HepG2 (cell line): ENCODE results near the gene PAFAH1B1. TPM values are rescaled to one million over a fixed set of nuclear protein-coding genes. Genes with fewer than 3 reads are reported as not detected.

Experiments used
- BRD4 ChIP-seq: sonication (generic); formaldehyde crosslinking; IDR thresholded peaks from 2 replicates; pipeline ENCODE4 v1.4.0; 2020; ENCODE audit warnings: missing genetic modification reagents
- MEIS2 ChIP-seq: sonication (generic); formaldehyde crosslinking; IDR thresholded peaks from 2 replicates; pipeline ENCODE4 v1.9.0; 2021; ENCODE audit warnings: mild to moderate bottlenecking, missing genetic modification reagents
- MZF1 ChIP-seq: sonication (generic); formaldehyde crosslinking; IDR thresholded peaks from 2 replicates; pipeline ENCODE4 v1.8.1; 2023; ENCODE audit warnings: mild to moderate bottlenecking, missing genetic modification reagents, borderline replicate concordance
- NFKB2 ChIP-seq: sonication (generic); formaldehyde crosslinking; IDR thresholded peaks from 2 replicates; pipeline ENCODE4 v1.4.0; 2020; ENCODE audit warnings: missing genetic modification reagents, borderline replicate concordance
- NFKBIZ ChIP-seq: IDR thresholded peaks from 2 replicates; pipeline ENCODE4 v1.6.1; 2018; ENCODE audit warnings: missing genetic modification reagents, missing compliant biosample characterization
- PAF1 ChIP-seq: IDR thresholded peaks from 2 replicates; pipeline ENCODE4 v1.6.1; 2016; ENCODE audit warnings: missing genetic modification reagents, missing compliant biosample characterization
- ZNF180 ChIP-seq: sonication (generic); formaldehyde crosslinking; IDR thresholded peaks from 2 replicates; pipeline ENCODE4 v1.4.0; 2020; ENCODE audit warnings: low read depth, missing genetic modification reagents, borderline replicate concordance
- ZNF235 ChIP-seq: sonication (generic); formaldehyde crosslinking; IDR thresholded peaks from 2 replicates; pipeline ENCODE4 v1.8.1; 2023; ENCODE audit warnings: mild to moderate bottlenecking, missing genetic modification reagents, borderline replicate concordance
- ZNF317 ChIP-seq: sonication (generic); formaldehyde crosslinking; IDR thresholded peaks from 2 replicates; pipeline ENCODE4 v1.5.0; 2020; ENCODE audit warnings: mild to moderate bottlenecking, missing genetic modification reagents
- ZNF530 ChIP-seq: sonication (generic); formaldehyde crosslinking; IDR thresholded peaks from 2 replicates; pipeline ENCODE4 v1.5.0; 2020; ENCODE audit warnings: low read depth, mild to moderate bottlenecking, missing genetic modification reagents
- ZNF761 ChIP-seq: sonication (generic); formaldehyde crosslinking; conservative IDR thresholded peaks from 2 replicates; pipeline ENCODE4 v1.4.0; 2020; ENCODE audit warnings: mild to moderate bottlenecking, missing genetic modification reagents
- polyA plus RNA-seq, 8 experiments: library from polyadenylated mRNA; depleted of rRNA in 3 of 8; stranded (reverse) in 7 of 8; unstranded in 1 of 8; fragments of >200 nt; fragmentation: Illumina TruSeq in 4 of 8; extraction: Trizol in 4 of 8; gene quantifications; 2 replicates each; pipeline versions ENCODE4 v1.2.1 to v1.2.3, GENCODE V29; 2011 to 2016; ENCODE audit warnings: low read depth in 4 of 8, missing spikeins in 1 of 8, mixed read lengths in 1 of 8; ENCODE audit not compliant: insufficient read depth in 1 of 8
- total RNA-seq, 5 experiments: library from RNA; depleted of rRNA; stranded (reverse); fragments of >200 nt; fragmentation: Illumina TruSeq; extraction: Trizol; gene quantifications; 2 replicates each; pipeline ENCODE4 v1.2.3, GENCODE V29; 2016; ENCODE audit warnings: low read depth in 1 of 5
- TF ChIP-seq, protein P1 (sequence below): sonication (generic); formaldehyde crosslinking; IDR thresholded peaks from 2 replicates; pipeline ENCODE4 v1.5.0; 2020; ENCODE audit warnings: mild to moderate bottlenecking, missing genetic modification reagents, moderate library complexity
- TF ChIP-seq, protein P2 (sequence below): sonication (generic); formaldehyde crosslinking; IDR thresholded peaks from one replicate; pipeline ENCODE4 v1.5.1; 2020; ENCODE audit warnings: mild to moderate bottlenecking, missing genetic modification reagents; ENCODE audit errors: not compliant biosample characterization
- TF ChIP-seq, protein P3 (sequence below): sonication (generic); formaldehyde crosslinking; IDR thresholded peaks from 2 replicates; pipeline ENCODE4 v1.4.0; 2020; ENCODE audit warnings: missing genetic modification reagents, borderline replicate concordance
- TF ChIP-seq, protein P4 (sequence below): IDR thresholded peaks from 2 replicates; pipeline ENCODE4 v1.6.1; 2016; ENCODE audit warnings: low read depth, control low read depth

Gene PAFAH1B1
- total and polyA plus RNA-seq, 2 of the 13 experiments (the other 11 are each of a cell fraction or from before 2014, with no cell fraction given), result 46.0 to 64.9 TPM

DNA sequence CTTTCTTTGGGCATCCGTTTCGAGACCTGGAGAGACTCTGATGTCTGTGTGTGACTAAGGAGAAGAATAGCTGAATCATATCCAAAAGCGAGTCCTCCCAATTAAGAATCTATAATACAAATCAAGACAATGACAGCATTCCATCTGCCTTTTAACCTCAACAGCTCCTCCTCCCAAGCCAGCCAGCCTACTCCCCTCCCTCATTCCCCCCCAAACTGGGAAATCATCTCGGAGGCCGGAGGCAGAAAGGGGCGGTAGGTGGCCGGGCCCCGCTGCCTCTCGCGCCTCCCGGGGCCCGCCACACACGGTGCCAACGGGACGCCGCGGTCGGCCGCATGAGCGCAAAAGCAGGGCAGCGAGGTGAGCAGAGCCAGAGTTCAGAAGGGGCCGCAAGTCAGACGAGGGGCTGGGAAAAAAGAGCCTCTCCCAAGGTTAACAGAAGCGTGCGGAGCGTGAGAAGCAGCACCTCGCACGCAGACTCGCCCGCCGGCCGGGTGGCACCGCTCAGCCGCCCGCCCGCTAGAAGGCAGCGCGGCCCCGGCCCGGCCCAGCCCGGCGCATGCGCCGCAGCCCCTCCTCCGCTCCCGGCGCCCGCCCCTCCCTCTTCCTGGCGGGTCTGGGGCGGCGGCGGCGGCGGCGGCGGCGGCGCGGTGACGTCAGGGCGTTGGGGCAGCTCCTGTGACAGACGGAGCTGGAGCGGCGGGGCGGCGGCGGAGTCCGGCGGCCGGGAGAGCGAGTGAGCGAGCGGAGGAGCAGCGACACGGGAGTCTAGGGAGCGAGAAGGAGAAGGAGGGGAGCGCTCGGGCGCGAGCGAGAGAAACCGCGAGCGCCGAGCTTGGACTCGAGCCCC is at the start of gene PAFAH1B1 (continued):
- TF ChIP-seq, protein P1, sequence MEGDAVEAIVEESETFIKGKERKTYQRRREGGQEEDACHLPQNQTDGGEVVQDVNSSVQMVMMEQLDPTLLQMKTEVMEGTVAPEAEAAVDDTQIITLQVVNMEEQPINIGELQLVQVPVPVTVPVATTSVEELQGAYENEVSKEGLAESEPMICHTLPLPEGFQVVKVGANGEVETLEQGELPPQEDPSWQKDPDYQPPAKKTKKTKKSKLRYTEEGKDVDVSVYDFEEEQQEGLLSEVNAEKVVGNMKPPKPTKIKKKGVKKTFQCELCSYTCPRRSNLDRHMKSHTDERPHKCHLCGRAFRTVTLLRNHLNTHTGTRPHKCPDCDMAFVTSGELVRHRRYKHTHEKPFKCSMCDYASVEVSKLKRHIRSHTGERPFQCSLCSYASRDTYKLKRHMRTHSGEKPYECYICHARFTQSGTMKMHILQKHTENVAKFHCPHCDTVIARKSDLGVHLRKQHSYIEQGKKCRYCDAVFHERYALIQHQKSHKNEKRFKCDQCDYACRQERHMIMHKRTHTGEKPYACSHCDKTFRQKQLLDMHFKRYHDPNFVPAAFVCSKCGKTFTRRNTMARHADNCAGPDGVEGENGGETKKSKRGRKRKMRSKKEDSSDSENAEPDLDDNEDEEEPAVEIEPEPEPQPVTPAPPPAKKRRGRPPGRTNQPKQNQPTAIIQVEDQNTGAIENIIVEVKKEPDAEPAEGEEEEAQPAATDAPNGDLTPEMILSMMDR, result peak; percentile 47; the same call in 1 of the 2 replicates
- no peak for TF ChIP-seq MZF1 (CRISPR knock-in tag)
- 0 out of 2 replicates have a peak, but pooled peaks have one; percentile 59 for TF ChIP-seq ZNF317
- 0 out of 2 replicates have a peak, but pooled peaks have one; percentile 32 for TF ChIP-seq ZNF761 (CRISPR knock-in tag)
- TF ChIP-seq, protein P2, sequence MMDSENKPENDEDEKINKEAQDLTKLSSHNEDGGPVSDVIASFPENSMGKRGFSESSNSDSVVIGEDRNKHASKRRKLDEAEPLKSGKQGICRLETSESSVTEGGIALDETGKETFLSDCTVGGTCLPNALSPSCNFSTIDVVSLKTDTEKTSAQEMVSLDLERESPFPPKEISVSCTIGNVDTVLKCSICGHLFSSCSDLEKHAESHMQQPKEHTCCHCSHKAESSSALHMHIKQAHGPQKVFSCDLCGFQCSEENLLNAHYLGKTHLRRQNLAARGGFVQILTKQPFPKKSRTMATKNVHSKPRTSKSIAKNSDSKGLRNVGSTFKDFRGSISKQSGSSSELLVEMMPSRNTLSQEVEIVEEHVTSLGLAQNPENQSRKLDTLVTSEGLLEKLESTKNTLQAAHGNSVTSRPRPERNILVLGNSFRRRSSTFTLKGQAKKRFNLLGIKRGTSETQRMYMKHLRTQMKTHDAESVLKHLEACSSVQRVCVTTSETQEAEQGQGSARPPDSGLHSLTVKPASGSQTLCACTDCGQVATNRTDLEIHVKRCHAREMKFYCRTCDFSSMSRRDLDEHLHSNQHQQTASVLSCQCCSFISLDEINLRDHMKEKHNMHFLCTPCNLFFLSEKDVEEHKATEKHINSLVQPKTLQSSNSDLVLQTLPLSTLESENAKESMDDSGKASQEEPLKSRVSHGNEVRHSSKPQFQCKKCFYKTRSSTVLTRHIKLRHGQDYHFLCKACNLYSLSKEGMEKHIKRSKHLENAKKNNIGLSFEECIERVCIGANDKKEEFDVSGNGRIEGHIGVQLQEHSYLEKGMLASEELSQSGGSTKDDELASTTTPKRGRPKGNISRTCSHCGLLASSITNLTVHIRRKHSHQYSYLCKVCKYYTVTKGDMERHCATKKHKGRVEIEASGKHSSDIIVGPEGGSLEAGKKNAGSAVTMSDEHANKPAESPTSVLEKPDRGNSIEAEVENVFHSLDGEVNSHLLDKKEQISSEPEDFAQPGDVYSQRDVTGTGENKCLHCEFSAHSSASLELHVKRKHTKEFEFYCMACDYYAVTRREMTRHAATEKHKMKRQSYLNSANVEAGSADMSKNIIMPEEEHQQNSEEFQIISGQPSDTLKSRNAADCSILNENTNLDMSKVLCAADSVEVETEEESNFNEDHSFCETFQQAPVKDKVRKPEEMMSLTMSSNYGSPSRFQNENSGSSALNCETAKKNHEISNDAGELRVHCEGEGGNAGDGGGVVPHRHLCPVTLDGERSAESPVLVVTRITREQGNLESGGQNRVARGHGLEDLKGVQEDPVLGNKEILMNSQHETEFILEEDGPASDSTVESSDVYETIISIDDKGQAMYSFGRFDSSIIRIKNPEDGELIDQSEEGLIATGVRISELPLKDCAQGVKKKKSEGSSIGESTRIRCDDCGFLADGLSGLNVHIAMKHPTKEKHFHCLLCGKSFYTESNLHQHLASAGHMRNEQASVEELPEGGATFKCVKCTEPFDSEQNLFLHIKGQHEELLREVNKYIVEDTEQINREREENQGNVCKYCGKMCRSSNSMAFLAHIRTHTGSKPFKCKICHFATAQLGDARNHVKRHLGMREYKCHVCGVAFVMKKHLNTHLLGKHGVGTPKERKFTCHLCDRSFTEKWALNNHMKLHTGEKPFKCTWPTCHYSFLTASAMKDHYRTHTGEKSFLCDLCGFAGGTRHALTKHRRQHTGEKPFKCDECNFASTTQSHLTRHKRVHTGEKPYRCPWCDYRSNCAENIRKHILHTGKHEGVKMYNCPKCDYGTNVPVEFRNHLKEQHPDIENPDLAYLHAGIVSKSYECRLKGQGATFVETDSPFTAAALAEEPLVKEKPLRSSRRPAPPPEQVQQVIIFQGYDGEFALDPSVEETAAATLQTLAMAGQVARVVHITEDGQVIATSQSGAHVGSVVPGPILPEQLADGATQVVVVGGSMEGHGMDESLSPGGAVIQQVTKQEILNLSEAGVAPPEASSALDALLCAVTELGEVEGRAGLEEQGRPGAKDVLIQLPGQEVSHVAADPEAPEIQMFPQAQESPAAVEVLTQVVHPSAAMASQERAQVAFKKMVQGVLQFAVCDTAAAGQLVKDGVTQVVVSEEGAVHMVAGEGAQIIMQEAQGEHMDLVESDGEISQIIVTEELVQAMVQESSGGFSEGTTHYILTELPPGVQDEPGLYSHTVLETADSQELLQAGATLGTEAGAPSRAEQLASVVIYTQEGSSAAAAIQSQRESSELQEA (CRISPR knock-in tag), result peak; percentile 35
- TF ChIP-seq, protein P3, sequence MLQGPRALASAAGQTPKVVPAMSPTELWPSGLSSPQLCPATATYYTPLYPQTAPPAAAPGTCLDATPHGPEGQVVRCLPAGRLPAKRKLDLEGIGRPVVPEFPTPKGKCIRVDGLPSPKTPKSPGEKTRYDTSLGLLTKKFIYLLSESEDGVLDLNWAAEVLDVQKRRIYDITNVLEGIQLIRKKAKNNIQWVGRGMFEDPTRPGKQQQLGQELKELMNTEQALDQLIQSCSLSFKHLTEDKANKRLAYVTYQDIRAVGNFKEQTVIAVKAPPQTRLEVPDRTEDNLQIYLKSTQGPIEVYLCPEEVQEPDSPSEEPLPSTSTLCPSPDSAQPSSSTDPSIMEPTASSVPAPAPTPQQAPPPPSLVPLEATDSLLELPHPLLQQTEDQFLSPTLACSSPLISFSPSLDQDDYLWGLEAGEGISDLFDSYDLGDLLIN (CRISPR knock-in tag), result peak; percentile 71; the same call in 1 of the 2 replicates
- peak; percentile 51; the same call in 1 of the 2 replicates for TF ChIP-seq MEIS2
- no peak for TF ChIP-seq PAF1 (CRISPR knock-in tag)
- no peak for TF ChIP-seq BRD4 (CRISPR knock-in tag)
- no peak for TF ChIP-seq ZNF530 (CRISPR knock-in tag)
- TF ChIP-seq, protein P4, sequence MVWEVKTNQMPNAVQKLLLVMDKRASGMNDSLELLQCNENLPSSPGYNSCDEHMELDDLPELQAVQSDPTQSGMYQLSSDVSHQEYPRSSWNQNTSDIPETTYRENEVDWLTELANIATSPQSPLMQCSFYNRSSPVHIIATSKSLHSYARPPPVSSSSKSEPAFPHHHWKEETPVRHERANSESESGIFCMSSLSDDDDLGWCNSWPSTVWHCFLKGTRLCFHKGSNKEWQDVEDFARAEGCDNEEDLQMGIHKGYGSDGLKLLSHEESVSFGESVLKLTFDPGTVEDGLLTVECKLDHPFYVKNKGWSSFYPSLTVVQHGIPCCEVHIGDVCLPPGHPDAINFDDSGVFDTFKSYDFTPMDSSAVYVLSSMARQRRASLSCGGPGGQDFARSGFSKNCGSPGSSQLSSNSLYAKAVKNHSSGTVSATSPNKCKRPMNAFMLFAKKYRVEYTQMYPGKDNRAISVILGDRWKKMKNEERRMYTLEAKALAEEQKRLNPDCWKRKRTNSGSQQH (CRISPR knock-in tag), result peak; percentile 70
- no peak for TF ChIP-seq NFKBIZ
- TF ChIP-seq ZNF235 (CRISPR knock-in tag), result peak; percentile 32; the same call in 1 of the 2 replicates
- no peak for TF ChIP-seq ZNF180 (CRISPR knock-in tag)
- peak; percentile 37; the same call in 1 of the 2 replicates for TF ChIP-seq NFKB2 (CRISPR knock-in tag)
